Heart left ventricle (tissue), 16 donors: Measurements from ENCODE around the gene PRIMPOL. TPM values are rescaled to one million over a fixed set of nuclear protein-coding genes. Genes with fewer than 3 reads are reported as not detected.
"Not testable (repeated sequence)": the region's sequence is repeated elsewhere in the genome, so short reads cannot be mapped to it uniquely, and the experiment has no call there.

Experiments
- ATAC-seq, 4 donors: fragments of 200-7000 bp; cut with Tn5 transposase; one replicate each; pipeline ENCODE4 v1.9.1; 2020 to 2022; ENCODE audit warnings: moderate library complexity in 4 of 4, mild to moderate bottlenecking in 3 of 4, moderate number of reproducible peaks in 1 of 4
- DNase-seq, 5 donors: peaks; one replicate each; pipeline ENCODE4 v3.0.0-alpha.2; 2020
- H3K27ac ChIP-seq, 12 donors: fragments of 200-600 bp; sonication (generic) in 4 of 12; one replicate each; pipeline versions ENCODE4 v1.5.0 to v1.8.0; 2016 to 2022; ENCODE audit warnings: mild to moderate bottlenecking in 2 of 12
- H3K27me3 ChIP-seq, 9 donors: fragments of 200-600 bp; sonication (generic) in 2 of 9; one replicate each; pipeline versions ENCODE4 v1.5.1 to v1.8.0; 2016 to 2022; ENCODE audit warnings: mild to moderate bottlenecking in 3 of 9
- H3K36me3 ChIP-seq, 9 donors: fragments of 200-600 bp; sonication (generic) in 2 of 9; one replicate each; pipeline versions ENCODE4 v1.5.0 to v1.8.0; 2018 to 2022; ENCODE audit warnings: mild to moderate bottlenecking in 2 of 9
- H3K4me1 ChIP-seq, 12 donors: fragments of 200-600 bp; sonication (generic) in 4 of 12; one replicate each; pipeline versions ENCODE4 v1.5.0 to v1.8.0; 2016 to 2022; ENCODE audit warnings: mild to moderate bottlenecking in 3 of 12
- H3K4me3 ChIP-seq, 12 donors: fragments of 200-600 bp; sonication (generic) in 4 of 12; one replicate each; pipeline versions ENCODE4 v1.5.0 to v1.8.0; 2017 to 2022; ENCODE audit warnings: mild to moderate bottlenecking in 9 of 12, moderate library complexity in 4 of 12
- H3K9me3 ChIP-seq, 12 donors: fragments of 200-600 bp; sonication (generic) in 4 of 12; one replicate each; pipeline versions ENCODE4 v1.5.0 to v1.8.0; 2016 to 2022; ENCODE audit warnings: mild to moderate bottlenecking in 1 of 12
- CTCF ChIP-seq, 12 donors: fragments of 200-600 bp; sonication (generic) in 4 of 12; IDR thresholded peaks; one replicate each; pipeline versions ENCODE4 v1.5.0 to v1.8.0; 2018 to 2022; ENCODE audit warnings: antibody characterized with exemption in 12 of 12, mild to moderate bottlenecking in 5 of 12
- POLR2A ChIP-seq, 2 donors: fragments of 450-650 bp; IDR thresholded peaks; one replicate each; pipeline ENCODE4 v1.6.1; 2017; ENCODE audit warnings: antibody characterized with exemption in 2 of 2, mild to moderate bottlenecking in 2 of 2, moderate library complexity in 2 of 2
- WGBS, 4 donors: extraction: QIAGEN DNeasy Blood & Tissue Kit in 2 of 4; methylation state at CpG; one replicate each; pipeline versions ENCODE4 v1.1.5 to v1.1.7; 2013 to 2018; 5-methylcytosine and 5-hydroxymethylcytosine counted together
- intact Hi-C, 10 donors: fragments of 100-400 bp; cut with DNase I; formaldehyde crosslinking; loops; one replicate each; pipeline versions ENCODE4 v1.11.1 to v1.14.2; 2022
- polyA plus RNA-seq, 2 donors: library from polyadenylated mRNA; stranded (reverse); fragments of 200-250 nt; gene quantifications; one replicate each; pipeline ENCODE4 v1.2.3, GENCODE V29; 2013
- total RNA-seq, 9 donors: library from RNA; depleted of rRNA in 2 of 9; stranded (reverse); fragments of >200 nt in 2 of 9; fragmentation: NEBNext Ultra II Directional in 3 of 9; extraction: Animal tissue kit (Norgen Biotek cat#: 25700) in 3 of 9; gene quantifications; one replicate each; pipeline versions ENCODE4 v1.1.0 to v1.2.4, GENCODE V29; 2016 to 2023
- donor health status: ischemic (EF 13 %, LVEDD 7.1; RV severe dilation, severe dysfunction).
- donor health status: healthy with polysubstance abuse.
- donor health status: DM: no; HTN: yes; CAD: no.
- donor health status: DM: no; HTN: no; CAD: no.
- donor health status: ischemic (EF 25% LVEDD 6.9; RV normal size, moderate dysfunction).
- donor health status: ischemic (EF 25% LVEDD 5.7; RV mildly dilated, moderate dysfunction).
- donor health status: healthy.
- donor health status: DM: yes; HTN: yes; CAD: no.
- donor health status: ischemic (EF 35%, LVEDD 5.7; RV mildly dilated, moderate dysfunction).
- donor health status: nonischemic (EF 11% LVEDD 7.7; RV severe dilation, severe dysfunction).
- donor health status: DM: yes; HTN: yes; CAD: no.
- donor health status: PGD.
- donor health status: ischemic (EF 29% LVEDD 5.4; RV normal size, mild dysfunction).
- donor health status: nonischemic (EF 23%, LVEDD 6.1; RV moderate dilation, normal function).

PRIMPOL gene
- total and polyA plus RNA-seq, 11 donors, result 5.2 to 24.8 (median 10.6) TPM

GRCh38 chr4:184732126-184732525 is 82.6 kb downstream of the PRIMPOL start:
- no peaks in the 10 kb centered on the region for H3K27me3 ChIP-seq
- H3K27ac ChIP-seq, result no peak overlapping the region
- ATAC-seq, result no peak
- DNase-seq, result no peak
- intact Hi-C loops, result loop anchor here in 8 of 10 donors (5.0 to 10.0 kb wide), 6 partner anchors 75 to 1287 kb away; partner anchors contain the start of genes CASP3 (in 6 of the 8), PRIMPOL (in 6 of the 8) and CDKN2AIP (in 1 of the 8)
- 64 to 67% (median 65%) methylated on average over 4 of the region's 4 CpGs for WGBS, 4 donors
- H3K36me3 ChIP-seq, result no peaks in the 10 kb centered on the region
- H3K9me3 ChIP-seq, result peaks cover 0 to 6% (median 0%) of the 10 kb centered on the region in 12 donors
- H3K4me1 ChIP-seq, result peaks cover 0 to 20% (median 11%) of the 10 kb centered on the region in 12 donors
- peak overlapping the region in 2 of 12 donors; percentile 17 to 87 for H3K4me3 ChIP-seq
- no peak for TF ChIP-seq CTCF (IDR thresholded peaks at IDR 0.05)
- no peak for TF ChIP-seq POLR2A (IDR thresholded peaks at IDR 0.05)

- TF ChIP-seq POLR2A (IDR thresholded peaks at IDR 0.05), result peak in 1 of 2 donors; percentile 73
- TF ChIP-seq CTCF (IDR thresholded peaks at IDR 0.05), result peak in 1 of 12 donors; percentile 3
- Histone ChIP-seq H3K27me3 (no peaks in the 10 kb centered on the region), H3K27ac (peak within 1 kb of the TSS in 11 of 12 donors; percentile 45 to 82 (median 62)), H3K9me3 (no peaks in the 10 kb centered on the region), H3K4me1 (peaks cover 0 to 20% (median 11%) of the 10 kb centered on the region in 12 donors), H3K36me3 (no peaks in the 10 kb centered on the region), H3K4me3 (peak within 1 kb of the TSS; percentile 45 to 94 (median 71))
- 0 to 1% (median 0%) methylated on average over 26 to 69 of the region's 69 CpGs for WGBS, 4 donors
- peak; percentile 99 to 100 (median 100) for ATAC-seq
- intact Hi-C loops, result loop anchor here in 9 of 10 donors (1.0 to 10.0 kb wide), 8 partner anchors 77 to 1289 kb away; partner anchors contain the start of genes CASP3 (in 8 of the 9), PRIMPOL (in 8 of the 9) and CDKN2AIP (in 1 of the 9)
- DNase-seq, result peak; percentile 96 to 98 (median 97)
Measured at GRCh38 chr4:184733654-184734524, 84.4 kb downstream of the PRIMPOL start, which contains the start of gene CENPU. Gene CENPU, minus strand, starts transcription at chr4:184734096. Its CDS starts 34 bp downstream, at chr4:184734062.

GRCh38 chr4:184734758-184735157 is 85.2 kb downstream of the PRIMPOL start:
- no peaks in the 10 kb centered on the region for H3K27me3 ChIP-seq
- TF ChIP-seq CTCF (IDR thresholded peaks at IDR 0.05) (no peak), POLR2A (IDR thresholded peaks at IDR 0.05) (no peak)
- peak overlapping the region in 10 of 12 donors; percentile 45 to 94 (median 78) for H3K4me3 ChIP-seq
- H3K27ac ChIP-seq, result peak overlapping the region in 5 of 12 donors; percentile 51 to 82 (median 74)
- no peaks in the 10 kb centered on the region for H3K36me3 ChIP-seq
- no peak for ATAC-seq
- H3K4me1 ChIP-seq, result peaks cover 0 to 20% (median 11%) of the 10 kb centered on the region in 12 donors
- no peaks in the 10 kb centered on the region for H3K9me3 ChIP-seq
- no peak for DNase-seq
- 55 to 69% (median 67%) methylated on average over 6 of the region's 6 CpGs for WGBS, 4 donors
- intact Hi-C loops, result loop anchor here in 9 of 10 donors (1.0 to 10.0 kb wide), 8 partner anchors 77 to 1290 kb away; partner anchors contain the start of genes CASP3 (in 8 of the 9), PRIMPOL (in 8 of the 9) and CDKN2AIP (in 1 of the 9)

- H3K4me1 ChIP-seq, H3K27me3 ChIP-seq, ATAC-seq, H3K36me3 ChIP-seq, DNase-seq, H3K27ac ChIP-seq, H3K9me3 ChIP-seq, H3K4me3 ChIP-seq: not testable (repeated sequence)
- intact Hi-C loops, result loop anchor here in 4 of 10 donors (10.0 kb wide), 3 partner anchors 95 to 1295 kb away; partner anchors contain the start of genes CASP3 (in 1 of the 4), CDKN2AIP (in 1 of the 4) and PRIMPOL (in 1 of the 4)
- 47 to 79% (median 67%) methylated on average over 1 of the region's 1 CpG for WGBS, 4 donors
Measured at GRCh38 chr4:184739575-184739974, 90.0 kb downstream of the PRIMPOL start.
